NT2/D1 (cell line): ENCODE data around the gene PAK6.

Experiments used
- SUZ12 ChIP-seq: IDR thresholded peaks from 2 replicates; pipeline ENCODE4 v1.6.1; 2011; ENCODE audit not compliant: insufficient read length, insufficient read depth; ENCODE audit errors: extremely low read depth
- YY1 ChIP-seq: IDR thresholded peaks from 2 replicates; pipeline ENCODE4 v1.6.1; 2011; ENCODE audit not compliant: insufficient read length, insufficient read depth
- ZNF274 ChIP-seq: IDR thresholded peaks from 2 replicates; pipeline ENCODE4 v1.6.1; 2011; ENCODE audit warnings: mild to moderate bottlenecking, low read depth, low read length

DNA sequence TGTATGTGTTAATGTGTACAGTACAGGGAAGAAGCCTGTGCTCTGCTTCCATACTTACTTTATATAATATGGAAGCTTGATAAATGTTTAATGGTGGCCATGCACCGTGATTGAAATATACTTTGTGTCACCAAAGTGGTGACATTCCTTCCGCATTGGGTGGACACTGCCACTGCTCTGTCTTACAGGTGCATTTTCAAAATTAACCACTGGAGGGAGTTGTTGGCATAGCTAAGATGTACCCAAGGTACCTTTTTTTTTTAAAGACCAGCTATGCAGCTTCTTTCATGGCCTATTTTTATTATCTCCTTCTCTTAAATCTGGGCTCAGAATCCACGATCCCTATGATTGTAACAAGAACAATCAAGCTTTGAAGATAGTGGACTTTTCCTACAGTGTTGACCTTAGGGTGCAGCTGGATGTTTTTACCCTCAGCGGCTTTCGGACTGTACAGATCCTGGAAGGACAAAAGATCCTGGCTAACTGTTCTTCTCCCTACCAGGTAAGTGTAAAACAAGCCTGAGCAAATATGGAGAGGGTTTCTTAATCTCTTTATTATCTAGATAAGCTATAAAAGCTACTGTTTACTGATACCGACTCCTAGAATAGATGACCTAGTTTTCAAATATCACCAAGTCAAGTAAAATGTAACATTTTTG is 21.6 kb upstream of the PAK6 start:
- TF ChIP-seq ZNF274 (no peak), SUZ12 (no peak), YY1 (no peak)
